Stimulated activated CD4-positive, alpha-beta T cell treated with anti-CD3 and anti-CD28 coated beads, Interleukin-2, amount 100 ng/mL, for 4 hours (primary cell): ENCODE results near the gene CLEC2D.
"Not testable (repeated sequence)": the region's sequence is repeated elsewhere in the genome, so short reads cannot be mapped to it uniquely, and the experiment has no call there.

Source experiments
- DNase-seq: peaks from one replicate; pipeline ENCODE4 v3.0.0-alpha.2; 2020; ENCODE audit warnings: low read depth

The CLEC2D gene

GRCh38 chr12:9669534-9669933 is at the start of gene CLEC2D:
CLEC2D (plus strand) TSS chr12:9669713; CDS start chr12:9669735, 22 bp downstream.
- no peak for DNase-seq

GRCh38 chr12:9625019-9625418 is 44.5 kb upstream of the CLEC2D start:
- no peak for DNase-seq

- no peak for DNase-seq
Observed at GRCh38 chr12:9626291-9626690, 43.2 kb upstream of the CLEC2D start.

- no peak for DNase-seq
Observed at GRCh38 chr12:9626821-9627220, 42.7 kb upstream of the CLEC2D start.

GRCh38 chr12:9632766-9633165 is 36.7 kb upstream of the CLEC2D start:
- no peak for DNase-seq

GRCh38 chr12:9634177-9634803 is 35.2 kb upstream of the CLEC2D start:
- peak; percentile 80 for DNase-seq

GRCh38 chr12:9634969-9635754 is 34.4 kb upstream of the CLEC2D start:
- no peak for DNase-seq

GRCh38 chr12:9636150-9636850 is 33.2 kb upstream of the CLEC2D start:
- no peak for DNase-seq

- DNase-seq: no peak
Observed at GRCh38 chr12:9636851-9637206, 32.7 kb upstream of the CLEC2D start.

- no peak for DNase-seq
Observed at GRCh38 chr12:9640024-9640423, 29.5 kb upstream of the CLEC2D start.

GRCh38 chr12:9642606-9643265 is 26.8 kb upstream of the CLEC2D start:
- DNase-seq: no peak

GRCh38 chr12:9643266-9643660 is 26.2 kb upstream of the CLEC2D start:
- no peak for DNase-seq

GRCh38 chr12:9644985-9645551 is 24.4 kb upstream of the CLEC2D start:
- not testable (repeated sequence) for DNase-seq

GRCh38 chr12:9646794-9647781 is 22.4 kb upstream of the CLEC2D start:
- DNase-seq: no peak

- peak; percentile 75 for DNase-seq
Observed at GRCh38 chr12:9647825-9648700, 21.4 kb upstream of the CLEC2D start.

- DNase-seq: no peak
Observed at GRCh38 chr12:9648701-9649531, 20.6 kb upstream of the CLEC2D start.

GRCh38 chr12:9649532-9649940 is 20.0 kb upstream of the CLEC2D start:
- no peak for DNase-seq

- no peak for DNase-seq
Observed at GRCh38 chr12:9650151-9650576, 19.3 kb upstream of the CLEC2D start.

GRCh38 chr12:9651265-9651729 is 18.2 kb upstream of the CLEC2D start:
- DNase-seq: no peak
